Vagina (tissue), 2 donors: ENCODE data around the gene EP400.

ENCODE experiments used
- POLR2A ChIP-seq, 2 donors: fragments of 450-650 bp; IDR thresholded peaks; one replicate each; pipeline ENCODE4 v1.6.1; 2017; ENCODE audit warnings: antibody characterized with exemption in 2 of 2, mild to moderate bottlenecking in 2 of 2, moderate library complexity in 2 of 2
- POLR2AphosphoS5 ChIP-seq, 2 donors: sonication (generic); formaldehyde crosslinking; IDR thresholded peaks; one replicate each; pipeline ENCODE4 v1.9.0; 2017; ENCODE audit warnings: antibody characterized with exemption in 2 of 2, mild to moderate bottlenecking in 2 of 2, low read depth in 1 of 2; ENCODE audit not compliant: insufficient read depth in 1 of 2

DNA sequence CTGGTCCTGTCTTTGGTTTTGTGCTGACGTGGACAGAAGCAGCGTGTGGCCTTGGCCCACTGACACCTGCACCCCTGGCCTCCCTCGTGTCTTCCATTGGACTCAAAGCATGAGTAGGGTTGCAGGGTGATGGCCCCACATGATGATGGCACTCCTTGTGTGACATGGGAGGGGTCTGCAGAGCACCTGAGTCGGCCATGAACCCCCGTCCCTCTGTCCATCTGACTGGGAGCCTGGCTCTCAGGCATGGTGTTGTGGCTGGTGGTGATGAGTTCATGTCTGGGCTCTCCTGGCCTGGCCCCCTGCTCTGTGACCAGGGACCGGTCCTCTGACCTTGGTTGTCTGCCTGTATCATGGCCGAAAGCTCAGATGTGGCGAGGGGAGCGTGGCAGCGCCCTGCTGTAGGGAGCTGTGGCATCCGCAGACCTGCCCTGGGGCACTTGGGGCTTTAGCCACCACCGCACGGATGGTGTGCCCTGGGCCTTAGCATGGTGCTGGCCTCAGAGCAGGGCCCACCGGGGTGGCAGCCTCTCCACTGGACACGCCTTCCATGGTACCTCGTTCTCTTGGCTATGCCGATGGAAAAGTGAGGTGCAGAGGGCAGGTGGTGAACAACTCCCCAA lies 38.6 kb upstream of the EP400 start:
- TF ChIP-seq POLR2A (IDR thresholded peaks at IDR 0.05) (no peak), POLR2AphosphoS5 (IDR thresholded peaks at IDR 0.05; ENCODE audit: insufficient read depth in 1 of 2, low read depth in 1 of 2) (no peak)
